GM12878 (cell line): Measurements from ENCODE around the gene C21orf58.

Source experiments
- ATF3 ChIP-seq: IDR thresholded peaks from 2 replicates; pipeline ENCODE4 v1.6.1; 2011; ENCODE audit warnings: low read depth, mild to moderate bottlenecking, low read length, moderate library complexity, borderline replicate concordance; ENCODE audit errors: extremely low read depth
- HDAC2 ChIP-seq: fragments of 200-600 bp; sonication (generic); IDR thresholded peaks from 2 replicates; pipeline ENCODE4 v1.6.1; 2017
- JUND ChIP-seq: IDR thresholded peaks from 2 replicates; pipeline ENCODE4 v1.6.1; 2012; ENCODE audit warnings: low read depth, mild to moderate bottlenecking, low read length, improper control_type of control experiment, moderate library complexity
- POLR2AphosphoS5 ChIP-seq: IDR thresholded peaks from 2 replicates; pipeline ENCODE4 v1.6.1; 2011; ENCODE audit warnings: mild to moderate bottlenecking, low read length, inconsistent platforms
- SIN3A ChIP-seq: IDR thresholded peaks from 2 replicates; pipeline ENCODE4 v1.6.1; 2012; ENCODE audit warnings: low read depth, low read length, improper control_type of control experiment
- SRF ChIP-seq, 2 experiments: IDR thresholded peaks; 2 replicates each; pipeline ENCODE4 v1.6.1; 2011; ENCODE audit warnings: low read depth in 2 of 2, low read length in 2 of 2, mild to moderate bottlenecking in 1 of 2, moderate library complexity in 1 of 2
- TF ChIP-seq, protein P1 (sequence below), 3 experiments: IDR thresholded peaks in 2 of 3; conservative IDR thresholded peaks in 1 of 3; 2 replicates each; pipeline ENCODE4 v1.5.1; 2011; ENCODE audit warnings: low read depth in 3 of 3, low read length in 3 of 3, mild to moderate bottlenecking in 3 of 3, control low read depth in 2 of 3, moderate library complexity in 2 of 3, inconsistent platforms in 1 of 3, mixed read lengths in 1 of 3; ENCODE audit not compliant: control insufficient read depth in 2 of 3, insufficient read depth in 1 of 3; ENCODE audit errors: extremely low read depth in 1 of 3

- TF ChIP-seq, protein P1, sequence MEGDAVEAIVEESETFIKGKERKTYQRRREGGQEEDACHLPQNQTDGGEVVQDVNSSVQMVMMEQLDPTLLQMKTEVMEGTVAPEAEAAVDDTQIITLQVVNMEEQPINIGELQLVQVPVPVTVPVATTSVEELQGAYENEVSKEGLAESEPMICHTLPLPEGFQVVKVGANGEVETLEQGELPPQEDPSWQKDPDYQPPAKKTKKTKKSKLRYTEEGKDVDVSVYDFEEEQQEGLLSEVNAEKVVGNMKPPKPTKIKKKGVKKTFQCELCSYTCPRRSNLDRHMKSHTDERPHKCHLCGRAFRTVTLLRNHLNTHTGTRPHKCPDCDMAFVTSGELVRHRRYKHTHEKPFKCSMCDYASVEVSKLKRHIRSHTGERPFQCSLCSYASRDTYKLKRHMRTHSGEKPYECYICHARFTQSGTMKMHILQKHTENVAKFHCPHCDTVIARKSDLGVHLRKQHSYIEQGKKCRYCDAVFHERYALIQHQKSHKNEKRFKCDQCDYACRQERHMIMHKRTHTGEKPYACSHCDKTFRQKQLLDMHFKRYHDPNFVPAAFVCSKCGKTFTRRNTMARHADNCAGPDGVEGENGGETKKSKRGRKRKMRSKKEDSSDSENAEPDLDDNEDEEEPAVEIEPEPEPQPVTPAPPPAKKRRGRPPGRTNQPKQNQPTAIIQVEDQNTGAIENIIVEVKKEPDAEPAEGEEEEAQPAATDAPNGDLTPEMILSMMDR (IDR thresholded peaks at IDR 0.05 in 2 of 3, conservative IDR thresholded peaks at IDR 0.05 in 1 of 3; ENCODE audit: control insufficient read depth in 2 of 3, extremely low read depth in 1 of 3, insufficient read depth in 1 of 3, low read depth in 3 of 3, low read length in 3 of 3): no peak
- TF ChIP-seq HDAC2: no peak
- no peak for TF ChIP-seq POLR2AphosphoS5
- no peak for TF ChIP-seq JUND
- TF ChIP-seq SIN3A: no peak
- TF ChIP-seq SRF (IDR thresholded peaks at IDR 0.05; ENCODE audit: low read depth in 2 of 2, low read length in 2 of 2): no peak
- no peak for TF ChIP-seq ATF3
These were observed 18.7 kb downstream of the C21orf58 start for GRCh38 chr21:46304955-46305354.
